Left hindlimb (tissue), 1 donor: ENCODE measurements around the gene DNAJC2.
"Not testable (repeated sequence)": the region's sequence is repeated elsewhere in the genome, so short reads cannot be mapped to it uniquely, and the experiment has no call there.

Experiments used
- DNase-seq: peaks from one replicate; pipeline ENCODE4 v3.0.0-alpha.2; 2018

DNAJC2 gene

DNA sequence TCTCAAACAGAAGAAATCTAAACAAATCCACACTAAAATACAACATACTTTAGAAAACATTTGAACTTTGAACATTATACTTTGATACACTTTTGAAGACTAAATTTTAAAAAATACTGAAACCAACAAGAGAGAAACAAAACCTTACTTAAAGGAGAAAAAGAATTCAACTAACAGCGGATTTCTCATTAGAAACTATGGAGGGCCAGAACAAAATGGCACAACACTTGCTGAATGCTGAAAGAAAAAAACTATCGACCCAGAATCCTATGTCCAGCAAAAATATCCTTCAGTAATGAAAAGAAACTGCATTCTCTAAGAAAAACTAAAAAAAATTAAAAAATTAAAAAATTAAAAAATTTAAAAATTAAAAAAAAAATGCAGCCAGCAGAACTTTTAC lies 80.5 kb downstream of the DNAJC2 start:
- not testable (repeated sequence) for DNase-seq
